GM21619 (cell line): ENCODE data around the gene COL9A2.
A peak's percentile ranks its signal among the peaks of the same experiment; 100 is the strongest.

ENCODE experiments used
- ATAC-seq: cut with Tn5 transposase; IDR thresholded peaks from one replicate; pipeline ENCODE4 v1.9.1; 2021; ENCODE audit not compliant: unreplicated experiment

The COL9A2 gene

DNA sequence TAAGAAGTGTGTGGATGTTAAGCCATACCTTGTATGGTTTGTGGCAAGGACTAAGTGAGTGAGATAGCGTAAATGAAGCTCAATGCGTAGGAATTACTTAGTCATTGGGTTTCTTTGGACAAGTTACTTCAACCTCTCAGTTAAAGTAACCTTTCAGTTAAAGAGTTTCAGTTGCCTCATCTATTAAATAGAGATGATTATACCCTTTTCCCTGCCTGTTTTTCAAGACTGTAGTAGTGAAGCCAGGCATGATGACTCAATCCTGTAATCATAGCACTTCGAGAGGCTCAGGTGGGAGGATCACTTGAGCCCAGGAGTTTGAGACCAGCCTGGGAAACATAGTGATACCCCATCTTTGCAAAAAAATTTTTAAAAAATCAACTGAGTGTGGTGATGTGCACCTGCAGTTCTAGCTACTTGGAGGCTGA, 52.7 kb downstream of the COL9A2 start:
- ATAC-seq: no peak

DNA sequence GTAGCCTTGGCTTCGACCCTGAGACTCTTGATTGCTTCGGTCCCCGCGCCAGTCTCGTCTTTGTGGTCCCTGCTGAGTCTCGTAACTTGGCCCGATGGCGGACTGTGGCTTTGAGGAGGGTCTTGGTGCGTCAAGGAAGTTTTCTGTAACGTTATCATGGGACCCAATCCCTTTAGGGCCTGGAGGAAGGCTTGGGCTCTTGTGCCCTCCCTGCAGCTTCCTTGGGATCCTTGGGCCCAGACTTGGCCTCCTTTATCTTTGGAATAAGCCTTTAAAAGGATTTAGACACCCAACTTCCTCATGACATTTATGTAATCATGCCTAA, 58.7 kb downstream of the COL9A2 start:
- no peak for ATAC-seq

DNA sequence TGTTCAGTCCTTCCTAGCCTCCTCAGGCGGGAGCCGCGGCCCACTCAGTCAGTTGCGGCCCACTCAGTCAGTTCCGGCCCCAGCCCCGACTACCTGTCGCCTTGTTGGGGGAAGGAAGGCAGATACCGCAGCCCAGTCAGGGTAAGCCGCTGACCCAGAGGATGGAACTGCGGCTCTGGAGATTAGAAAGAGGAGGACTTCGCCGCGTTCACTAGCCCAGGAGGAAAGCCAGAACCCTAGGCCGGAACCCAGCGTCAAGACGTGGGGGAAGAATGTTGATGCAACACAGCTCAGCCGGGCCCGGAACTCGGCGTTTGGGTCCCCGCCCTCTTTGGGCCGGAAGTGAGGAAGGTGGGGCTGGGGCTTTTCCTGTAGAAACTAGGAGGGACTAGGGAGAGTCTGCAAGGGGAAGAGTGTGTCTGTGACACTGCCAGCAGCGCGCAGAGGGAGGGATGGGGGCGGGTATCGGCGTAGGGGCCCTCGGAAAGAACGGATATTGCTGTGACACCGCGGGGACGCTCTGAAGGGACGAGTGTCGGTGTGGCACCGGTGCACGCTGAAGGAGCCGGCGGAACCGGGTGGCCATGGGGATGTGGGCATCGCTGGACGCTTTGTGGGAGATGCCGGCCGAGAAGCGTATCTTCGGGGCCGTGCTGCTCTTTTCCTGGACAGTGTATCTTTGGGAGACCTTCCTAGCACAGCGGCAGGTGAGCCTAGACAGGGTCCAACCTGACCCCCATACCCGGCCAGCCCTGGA, 59.2 kb downstream of the COL9A2 start, which contains the start of gene ZMPSTE24:
TSS of gene ZMPSTE24 (plus strand) at position 549 of the 757 bp plus-strand sequence. CDS start at position 585, 36 bp downstream.
- peak; percentile 87 for ATAC-seq

DNA sequence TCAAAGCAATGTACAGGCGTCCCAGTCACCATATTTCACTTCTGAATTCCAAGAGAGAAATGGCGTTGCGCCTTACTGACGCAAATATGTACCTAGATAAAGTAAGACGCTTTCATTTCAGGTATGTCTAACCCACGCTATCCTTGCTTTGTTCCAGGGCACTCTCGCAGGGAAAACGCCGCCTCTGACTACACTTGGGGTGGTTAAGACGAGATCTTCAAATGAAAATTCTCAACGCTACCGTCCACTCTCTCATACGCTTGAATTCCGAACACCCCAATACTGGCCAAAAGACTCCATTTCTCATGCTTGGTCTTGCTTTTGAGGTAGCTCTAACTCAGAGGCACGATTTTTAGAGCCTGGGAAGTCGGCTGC, 59.8 kb downstream of the COL9A2 start:
- ATAC-seq: peak; percentile 19

DNA sequence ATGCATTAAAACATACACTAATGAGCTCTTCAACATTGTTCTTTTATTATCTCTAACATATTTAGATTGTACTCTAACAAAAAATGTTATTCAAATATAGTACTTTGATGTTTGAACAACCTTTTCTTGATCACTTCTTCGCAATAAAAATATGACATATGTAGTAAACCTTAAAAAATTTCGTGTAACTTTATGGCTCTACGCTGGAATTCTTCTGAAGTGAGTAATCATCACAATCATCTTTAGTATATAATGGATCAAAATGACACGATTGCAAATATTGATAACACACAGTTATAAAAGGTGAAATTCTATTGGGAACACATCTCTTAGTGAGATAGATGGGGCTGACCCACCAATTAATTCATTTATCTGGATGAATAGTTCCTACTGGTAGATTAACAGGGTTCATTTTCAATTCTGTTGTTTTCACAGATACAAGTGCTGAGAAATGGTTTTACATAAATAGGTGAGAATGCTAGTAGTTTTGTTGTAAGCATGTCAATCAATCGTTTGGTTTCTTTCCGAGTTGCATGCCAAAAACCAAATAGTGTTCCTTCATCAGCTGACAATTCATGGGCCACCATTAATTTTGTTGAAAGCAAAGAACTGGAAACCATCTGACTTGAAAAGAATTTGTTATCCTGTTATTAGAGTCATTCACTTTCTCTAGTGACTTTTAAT, 60.5 kb downstream of the COL9A2 start:
- ATAC-seq: no peak

DNA sequence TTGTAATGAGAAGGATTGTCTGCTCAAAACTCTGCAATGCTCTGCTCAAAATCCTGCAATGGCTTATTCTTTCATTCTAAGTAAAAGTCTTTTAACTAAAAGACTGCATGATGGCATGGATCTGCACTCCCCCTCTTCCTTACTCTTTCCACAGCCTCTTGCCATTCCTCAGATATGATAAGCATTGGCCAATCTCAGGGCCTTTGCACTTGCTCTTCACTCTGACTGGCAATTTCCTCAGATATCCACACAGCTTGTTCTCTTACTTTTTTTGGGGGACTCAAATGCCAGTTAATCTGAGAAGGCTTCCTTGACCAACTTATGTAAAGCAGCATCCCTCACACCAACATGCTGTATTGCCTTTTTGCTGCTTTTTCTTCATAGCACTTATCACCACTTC, 61.9 kb downstream of the COL9A2 start:
- no peak for ATAC-seq

DNA sequence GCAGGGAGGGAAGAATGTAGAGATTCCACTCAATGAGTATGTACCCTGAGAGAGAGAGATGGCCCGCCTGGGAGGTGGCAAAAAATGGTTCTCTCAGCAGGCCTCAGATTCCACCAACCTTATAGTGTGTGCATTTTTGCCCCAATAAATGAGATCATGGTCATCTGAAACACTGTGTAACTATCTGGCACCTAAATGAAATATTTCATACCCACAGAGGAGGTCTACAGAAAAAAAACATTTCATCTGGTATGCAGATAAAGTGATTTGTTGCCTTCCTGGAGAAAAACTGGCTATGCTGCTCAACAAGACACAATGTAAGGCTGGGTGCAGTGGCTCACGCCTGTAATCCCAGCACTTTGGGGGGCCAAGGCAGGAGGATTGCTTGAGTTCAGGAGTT, 64.5 kb downstream of the COL9A2 start:
- no peak for ATAC-seq

DNA sequence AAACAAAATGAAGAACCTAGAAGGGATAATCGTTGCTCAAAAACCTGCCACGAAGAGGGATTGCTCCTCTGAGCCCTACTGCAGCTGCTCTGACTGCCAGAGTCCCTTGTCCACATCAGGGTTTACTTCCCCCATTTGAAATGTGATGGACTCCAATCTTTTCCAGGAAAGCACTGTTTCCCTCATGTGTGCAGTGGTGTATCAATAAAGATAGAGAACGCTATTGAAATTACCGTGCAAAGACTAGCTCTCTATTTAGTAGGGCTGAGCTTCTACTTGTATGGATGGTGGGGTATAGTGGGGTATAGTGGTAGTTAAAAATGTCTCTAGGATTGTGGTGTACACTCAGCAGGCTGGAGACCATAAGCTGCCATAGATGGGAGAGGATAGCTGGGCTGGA, 65.6 kb downstream of the COL9A2 start:
- ATAC-seq: no peak
